ENCODE results near the gene COL8A1. TPM values are rescaled to one million over a fixed set of nuclear protein-coding genes. Genes with fewer than 3 reads are reported as not detected.

Gene COL8A1
- total and polyA plus RNA-seq, 9 of the 15 experiments (the other 6 are each of a cell fraction or from before 2014, with no cell fraction given): 0.07 TPM; not detected in 8

GRCh38 chr3:99768126-99768525 is 129.7 kb downstream of the COL8A1 start:
- Histone ChIP-seq H3K27ac (ENCODE audit: extremely low read depth, low read depth, low read length) (no peak overlapping the region), H3K4me1 (replicated peaks in 1 of 2; ENCODE audit: control insufficient read depth in 2 of 2, insufficient read depth in 2 of 2, low read length in 2 of 2) (no peaks in the 10 kb centered on the region; a peak in 1 of 5 replicates)
- in situ Hi-C loops (cut with MboI): no loop called here

More at GRCh38 chr3:99768126-99768525, 129.7 kb downstream of the COL8A1 start:
- no peak for ATAC-seq
- no TSS peak for BruUV-seq (replicated peaks)
- ChIA-PET POLR2A (no interaction called here), CTCF (ENCODE audit: low intra/inter-chr PET ratio) (no interaction called here)
- intact Hi-C loops (cut with micrococcal nuclease): no loop called here
- FAIRE-seq: no peak
- Histone ChIP-seq H3K79me2 (ENCODE audit: control insufficient read depth, insufficient read depth, low read length) (no peaks in the 10 kb centered on the region), H3K36me3 (ENCODE audit: control insufficient read depth, insufficient read depth, low read length) (no peaks in the 10 kb centered on the region), H3K9me3 (replicated peaks; ENCODE audit: control insufficient read depth, insufficient read depth, low read depth, low read length) (no peaks in the 10 kb centered on the region), H4K20me1 (replicated peaks; ENCODE audit: control insufficient read depth, insufficient read depth, low read length) (no peaks in the 10 kb centered on the region), H3K9me1 (ENCODE audit: control insufficient read depth, insufficient read depth, low read length) (no peaks in the 10 kb centered on the region), H3K9ac (ENCODE audit: insufficient read depth in 1 of 2, low read depth in 2 of 2, low read length in 2 of 2) (no peak overlapping the region), H3K27me3 (ENCODE audit: control insufficient read depth in 2 of 2, insufficient read depth in 2 of 2, low read length in 2 of 2) (no peaks in the 10 kb centered on the region), H2AFZ (ENCODE audit: low read depth, low read length) (no peak overlapping the region), H3K4me3 (no peak overlapping the region), H3K4me2 (ENCODE audit: insufficient read depth, low read length) (no peak overlapping the region)
- no peak for DNase-seq (ENCODE audit: extremely low read depth in 1 of 4, low spot score in 3 of 4)
- TF ChIP-seq RB1 (IDR thresholded peaks at IDR 0.05; ENCODE audit: low read depth) (no peak), DDX20 (tag; IDR thresholded peaks at IDR 0.05; ENCODE audit: low read depth) (no peak), CHCHD3 (CRISPR knock-in tag; IDR thresholded peaks at IDR 0.05) (no peak), DEAF1 (CRISPR knock-in tag; IDR thresholded peaks at IDR 0.05) (no peak), SMARCA5 (IDR thresholded peaks at IDR 0.05) (no peak), ZNF274 (IDR thresholded peaks at IDR 0.05; ENCODE audit: borderline replicate concordance, low read depth, low read length) (no peak), ZNF316 (IDR thresholded peaks at IDR 0.05) (no peak), CHD1 (IDR thresholded peaks at IDR 0.05; ENCODE audit: low read length) (no peak)
- WGBS (ENCODE audit: insufficient coverage, low coverage, missing lambda C conversion rate): 10% methylated on average over 1 of the region's 1 CpG
